HG03175 (cell line): ENCODE data around the gene FMNL3.

Source experiments
- ATAC-seq: cut with Tn5 transposase; IDR thresholded peaks from one replicate; pipeline ENCODE4 v1.9.1; 2021; ENCODE audit warnings: mild to moderate bottlenecking, moderate library complexity; ENCODE audit not compliant: unreplicated experiment

FMNL3 gene

GRCh38 chr12:49652921-49653520 is 54.2 kb downstream of the FMNL3 start:
- no peak for ATAC-seq

- no peak for ATAC-seq
Measured at GRCh38 chr12:49651855-49652254, 55.4 kb downstream of the FMNL3 start.

GRCh38 chr12:49649892-49650291 is 57.3 kb downstream of the FMNL3 start:
- no peak for ATAC-seq

GRCh38 chr12:49649445-49649844 is 57.8 kb downstream of the FMNL3 start:
- ATAC-seq, result no peak

- ATAC-seq, result no peak
Measured at GRCh38 chr12:49648712-49649003, 58.5 kb downstream of the FMNL3 start.

- ATAC-seq, result no peak
Measured at GRCh38 chr12:49647827-49648711, 59.1 kb downstream of the FMNL3 start.

GRCh38 chr12:49646871-49647654 is 60.1 kb downstream of the FMNL3 start:
- ATAC-seq, result no peak

- no peak for ATAC-seq
Measured at GRCh38 chr12:49646331-49646830, 60.8 kb downstream of the FMNL3 start.

GRCh38 chr12:49645146-49646039 is 61.8 kb downstream of the FMNL3 start:
- ATAC-seq, result no peak

GRCh38 chr12:49644620-49644994 is 62.6 kb downstream of the FMNL3 start:
- no peak for ATAC-seq

GRCh38 chr12:49643961-49644619 is 63.1 kb downstream of the FMNL3 start:
- ATAC-seq, result no peak

- no peak for ATAC-seq
Measured at GRCh38 chr12:49643135-49643534, 64.1 kb downstream of the FMNL3 start.

GRCh38 chr12:49642370-49642802 is 64.8 kb downstream of the FMNL3 start:
- ATAC-seq, result no peak

- no peak for ATAC-seq
Measured at GRCh38 chr12:49641748-49642369, 65.3 kb downstream of the FMNL3 start.

GRCh38 chr12:49636979-49637755 is 70.0 kb downstream of the FMNL3 start:
- peak; percentile 66 for ATAC-seq

GRCh38 chr12:49636574-49636973 is 70.6 kb downstream of the FMNL3 start:
- no peak for ATAC-seq

GRCh38 chr12:49635656-49636055 is 71.5 kb downstream of the FMNL3 start:
- ATAC-seq, result no peak

GRCh38 chr12:49635036-49635435 is 72.2 kb downstream of the FMNL3 start:
- no peak for ATAC-seq
